ENCODE data around the gene IQGAP2. TPM values are rescaled to one million over a fixed set of nuclear protein-coding genes. Genes with fewer than 3 reads are reported as not detected.

IQGAP2 gene
- total and polyA plus RNA-seq, 9 of the 15 experiments (the other 6 are each of a cell fraction or from before 2014, with no cell fraction given) = 8.7 to 23.2 (median 17.4) TPM

- peak; percentile 72; the same call in 1 of the 2 replicates for TF ChIP-seq ZNF449 (CRISPR knock-in tag; IDR thresholded peaks at IDR 0.05)
- TF ChIP-seq CREB5 (CRISPR knock-in tag; IDR thresholded peaks at IDR 0.05) = no peak
- peak; percentile 75; the same call in 1 of the 2 replicates for TF ChIP-seq ZBTB17 (CRISPR knock-in tag; IDR thresholded peaks at IDR 0.05)
- no peak for TF ChIP-seq MED1 (CRISPR knock-in tag; IDR thresholded peaks at IDR 0.05; ENCODE audit: borderline replicate concordance)
- TF ChIP-seq ZNF592 (IDR thresholded peaks at IDR 0.05) = peak; percentile 74
- no peak for TF ChIP-seq ZNF121 (CRISPR knock-in tag; conservative IDR thresholded peaks at IDR 0.05)
- TF ChIP-seq FOS (IDR thresholded peaks at IDR 0.05; ENCODE audit: extremely low read depth, insufficient read length) = no peak
- peak; percentile 95 for TF ChIP-seq SMAD1 (IDR thresholded peaks at IDR 0.05; ENCODE audit: low read depth, low read length, partially characterized antibody)
- no peak for TF ChIP-seq ZNF699 (CRISPR knock-in tag; IDR thresholded peaks at IDR 0.05; ENCODE audit: insufficient replicate concordance)
- TF ChIP-seq E2F5 (CRISPR knock-in tag; IDR thresholded peaks at IDR 0.05) = no peak
- no peak for TF ChIP-seq ZNF263 (CRISPR knock-in tag; IDR thresholded peaks at IDR 0.05; ENCODE audit: borderline replicate concordance)
- TF ChIP-seq CBX1 (IDR thresholded peaks at IDR 0.05; ENCODE audit: low read depth) = no peak
- TF ChIP-seq CSDE1 (IDR thresholded peaks at IDR 0.05) = 0 out of 4 replicates have a peak, but pooled peaks of 1 of the 2 experiments have one; percentile 33
- peak; percentile 97 for TF ChIP-seq ZNF644 (tag; IDR thresholded peaks at IDR 0.05; ENCODE audit: low read depth)
- no peak for TF ChIP-seq POLR2B (IDR thresholded peaks at IDR 0.05; ENCODE audit: low read depth, partially characterized antibody)
- no peak for TF ChIP-seq ZNF232 (CRISPR knock-in tag; IDR thresholded peaks at IDR 0.05)
- no peak for TF ChIP-seq STAT6 (CRISPR knock-in tag; IDR thresholded peaks at IDR 0.05)
These were observed 254.7 kb downstream of the IQGAP2 start (continued) for GRCh38 chr5:76657683-76658311.
